GM12872 (cell line): ENCODE measurements around the gene P3H3.
A peak's percentile ranks its signal among the peaks of the same experiment; 100 is the strongest.

Experiments used
- CTCF ChIP-seq: IDR thresholded peaks from 3 replicates; pipeline ENCODE4 v1.5.1; 2011; ENCODE audit warnings: low read depth, mild to moderate bottlenecking, low read length, moderate library complexity; ENCODE audit not compliant: insufficient read depth

P3H3 gene

DNA sequence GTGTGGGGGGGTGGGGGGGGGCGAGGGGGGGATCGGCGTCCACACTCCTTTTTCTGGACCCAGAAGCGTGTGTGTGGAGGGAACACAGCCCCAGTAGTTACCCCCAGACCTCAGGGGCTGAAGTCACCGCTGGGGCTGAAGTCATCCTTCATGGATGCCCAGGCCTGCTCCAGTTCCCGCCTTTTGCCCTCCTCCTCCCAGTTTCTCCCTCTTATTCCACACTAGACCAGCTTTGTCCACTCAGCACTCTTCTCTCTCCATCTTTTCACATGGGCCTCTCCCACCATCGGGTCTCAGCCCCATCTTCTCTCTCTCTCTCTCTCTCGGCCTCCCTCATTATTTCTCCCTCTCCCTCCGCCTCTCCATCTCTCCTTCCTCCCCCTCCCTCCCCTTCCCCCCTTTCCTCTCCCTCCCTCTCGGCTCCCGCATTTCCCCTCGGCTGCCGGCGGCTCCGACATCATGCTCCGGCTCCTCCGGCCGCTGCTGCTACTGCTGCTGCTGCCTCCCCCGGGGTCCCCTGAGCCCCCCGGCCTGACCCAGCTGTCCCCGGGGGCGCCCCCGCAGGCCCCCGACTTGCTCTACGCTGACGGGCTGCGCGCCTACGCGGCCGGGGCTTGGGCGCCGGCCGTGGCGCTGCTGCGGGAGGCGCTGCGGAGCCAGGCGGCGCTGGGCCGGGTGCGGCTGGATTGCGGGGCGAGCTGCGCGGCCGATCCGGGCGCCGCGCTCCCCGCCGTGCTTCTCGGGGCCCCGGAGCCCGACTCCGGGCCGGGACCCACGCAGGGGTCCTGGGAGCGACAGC is at the start of gene P3H3:
Gene P3H3, plus strand, starts transcription at position 426 of the 799 bp plus-strand sequence. Its CDS starts 34 bp downstream, at position 460.
- TF ChIP-seq CTCF: no peak

DNA sequence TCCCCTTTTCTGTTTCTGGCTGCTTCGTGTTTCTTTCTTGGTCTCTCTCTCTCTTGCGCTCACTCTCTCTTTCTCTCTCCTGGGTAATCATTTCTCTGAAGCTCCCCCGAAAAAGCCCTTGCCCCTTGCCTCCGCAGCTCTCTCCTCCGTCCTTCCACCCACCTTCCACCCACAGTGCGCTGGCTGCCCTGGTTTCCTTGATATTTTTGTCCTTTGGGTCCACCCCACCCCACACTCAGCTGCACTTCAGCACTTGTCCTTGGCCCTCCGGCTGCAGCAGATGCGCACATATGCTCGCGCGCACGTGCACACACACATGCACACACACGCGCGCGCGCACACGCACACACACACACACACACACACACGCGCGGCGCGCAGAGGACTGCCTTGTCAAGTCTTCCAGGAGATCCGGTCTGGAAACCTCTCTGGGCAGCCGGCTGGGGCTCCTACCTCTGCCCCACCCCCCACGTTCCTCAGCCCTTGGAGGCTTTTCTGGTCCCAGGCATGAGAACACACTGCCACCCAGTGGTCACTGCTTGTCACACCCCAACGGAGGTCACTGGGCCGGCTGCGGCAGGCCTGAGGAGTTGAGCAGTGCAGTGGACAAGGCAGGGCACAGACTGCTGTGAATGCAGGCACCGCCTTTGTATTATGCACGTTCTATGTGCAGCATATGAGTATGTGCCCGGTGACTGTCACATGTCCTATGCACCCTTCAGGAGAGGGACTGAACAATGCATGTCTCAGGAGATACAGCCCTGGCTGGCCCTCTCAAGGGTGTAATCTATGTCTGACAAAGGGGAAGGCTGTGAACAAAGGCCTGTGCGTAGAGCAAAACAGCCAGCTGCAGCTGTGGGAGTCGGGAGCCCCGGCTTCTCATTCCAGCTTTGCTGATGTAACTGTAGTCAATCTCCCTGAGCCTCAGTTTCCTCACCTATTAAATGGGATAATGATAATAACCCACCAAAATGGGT is 49.3 kb upstream of the P3H3 start:
- peak; percentile 94 for TF ChIP-seq CTCF

DNA sequence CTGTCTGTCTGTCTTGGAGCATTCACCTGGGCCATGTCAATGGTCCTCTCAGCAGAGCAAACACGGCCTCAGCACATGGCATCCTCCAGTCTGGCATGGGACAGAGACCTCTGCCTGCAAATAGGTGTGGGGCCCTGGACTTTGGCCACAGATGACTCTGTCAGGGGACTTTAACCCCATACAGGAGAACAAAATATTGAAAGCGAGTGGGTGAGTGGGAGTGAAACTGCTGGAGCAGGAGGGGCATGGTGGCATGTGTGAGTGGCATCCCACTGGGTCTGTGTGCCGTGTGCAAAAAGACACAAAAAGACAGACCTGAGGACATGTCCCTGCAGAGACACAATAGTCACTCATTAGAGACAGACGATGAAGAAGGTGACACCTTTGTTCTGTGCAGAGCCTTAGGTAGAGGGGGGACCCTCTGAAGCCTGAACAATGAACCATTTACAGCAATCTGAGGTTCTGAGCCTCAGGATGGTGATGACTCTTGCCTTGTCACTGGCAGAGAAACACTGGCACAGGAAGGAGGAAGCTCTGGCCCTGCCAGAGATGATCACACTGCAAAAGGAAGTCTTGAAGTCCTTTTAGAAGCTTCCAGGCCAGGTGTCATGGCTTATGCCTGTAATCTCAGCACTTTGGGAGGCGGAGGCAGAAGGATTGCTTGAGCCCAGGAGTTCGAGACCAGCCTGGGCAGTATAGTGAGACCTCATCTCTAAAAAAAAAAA is 48.3 kb upstream of the P3H3 start:
- no peak for TF ChIP-seq CTCF

- no peak for TF ChIP-seq CTCF
These were observed 47.6 kb upstream of the P3H3 start for GRCh38 chr12:6780573-6780972.

- TF ChIP-seq CTCF: no peak
These were observed 46.1 kb upstream of the P3H3 start for GRCh38 chr12:6782119-6782518.

DNA sequence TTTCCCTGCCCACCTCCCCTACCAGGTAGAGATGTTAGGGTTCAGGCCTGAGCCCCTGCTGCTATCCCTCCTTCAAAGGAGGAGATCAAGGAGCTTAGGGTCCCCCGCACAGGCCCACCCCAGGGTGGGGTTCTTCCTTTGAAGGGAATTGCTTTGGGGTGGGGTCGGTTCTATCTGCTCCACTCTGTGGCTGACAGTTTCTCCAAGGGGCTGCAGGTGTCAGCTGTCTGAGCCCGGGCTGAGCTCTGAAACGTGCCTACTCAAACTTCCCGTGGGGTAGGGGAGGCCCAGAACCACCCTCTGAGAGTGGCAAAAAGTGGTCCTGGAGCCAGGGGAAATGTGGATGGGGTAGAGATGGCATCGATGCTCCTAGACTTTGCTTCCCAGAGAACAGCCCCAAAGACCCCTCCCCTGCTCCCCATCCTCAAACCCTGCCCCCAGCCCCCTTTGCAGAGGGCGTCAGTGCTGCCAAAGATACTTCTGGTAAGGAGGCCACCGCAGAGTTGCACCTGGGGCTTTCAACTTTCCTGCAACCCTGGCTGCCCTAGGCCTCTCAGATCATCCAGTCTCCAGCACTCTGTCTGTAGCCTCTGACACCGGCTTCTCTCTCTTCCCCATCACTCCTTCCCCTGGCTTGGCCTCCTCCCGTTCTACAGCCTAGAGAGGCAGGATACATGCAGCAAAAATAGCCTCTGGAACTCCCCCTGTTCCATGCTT is 45.2 kb upstream of the P3H3 start:
- TF ChIP-seq CTCF: no peak
